K562 (cell line): ENCODE data around the gene AFF3. TPM values are rescaled to one million over a fixed set of nuclear protein-coding genes. Genes with fewer than 3 reads are reported as not detected.

Experiments
- ATAC-seq: fragments of 200-7000 bp; cut with Tn5 transposase; 3 replicates; pipeline ENCODE4 v1.9.1; 2020; ENCODE audit warnings: moderate library complexity
- BruUV-seq: library from RNA; stranded (reverse); fragments of 400-500 nt; replicated peaks from 2 replicates; lab custom pipeline; 2021; lab: Mats Ljungman, UMichigan
- CTCF ChIA-PET: fragments of 300-600 bp; formaldehyde crosslinking; extraction: SDS; loops from one replicate; lab custom pipeline; 2021; ENCODE audit warnings: low intra/inter-chr PET ratio; lab: Yijun Ruan, JAX
- POLR2A ChIA-PET: fragments of 300-600, 350-650 bp; sonication (Branson Sonifier 250); formaldehyde crosslinking; extraction: SDS; loops from one replicate; lab custom pipeline; 2021; ENCODE audit warnings: antibody characterized with exemption, inconsistent platforms; lab: Yijun Ruan, JAX
- DNase-seq, 4 experiments: peaks; one replicate each; pipeline versions ENCODE4 v3.0.0 to v3.0.0-alpha.2; 2011 to 2018; ENCODE audit warnings: low spot score in 3 of 4, mixed read lengths in 3 of 4; ENCODE audit errors: extremely low read depth in 1 of 4
- FAIRE-seq: peaks from 2 replicates; lab custom pipeline; 2011; peaks lifted over from hg19 to GRCh38; lab: Jason Lieb, UNC
- H2AFZ ChIP-seq: 2 replicates; pipeline ENCODE4 v1.6.0; 2011; ENCODE audit warnings: low read depth, low read length, control low read depth, inconsistent platforms
- H3K27ac ChIP-seq: fragments of 200-600 bp; 3 replicates; pipeline ENCODE4 v1.8.0; 2011; ENCODE audit warnings: low read depth, mild to moderate bottlenecking, control low read depth, inconsistent platforms, low read length, moderate library complexity, mixed read lengths; ENCODE audit errors: extremely low read depth
- H3K27me3 ChIP-seq, 2 experiments: fragments of 300-600 bp in 1 of 2; 2 replicates in 1 of 2; 3 replicates in 1 of 2; pipeline versions ENCODE4 v1.6.0 to v1.8.0; 2011; ENCODE audit warnings: inconsistent platforms in 2 of 2, low read length in 2 of 2, mild to moderate bottlenecking in 1 of 2, mixed read lengths in 1 of 2, moderate library complexity in 1 of 2; ENCODE audit not compliant: control insufficient read depth in 2 of 2, insufficient read depth in 2 of 2
- H3K36me3 ChIP-seq: fragments of 300-600 bp; 3 replicates; pipeline ENCODE4 v1.8.0; 2011; ENCODE audit warnings: mild to moderate bottlenecking, low read length, inconsistent platforms; ENCODE audit not compliant: control insufficient read depth, insufficient read depth
- H3K4me1 ChIP-seq, 2 experiments: fragments of 200-600 bp in 1 of 2; replicated peaks in 1 of 2; 2 replicates in 1 of 2; 3 replicates in 1 of 2; pipeline versions ENCODE4 v1.5.1 to v1.8.0; 2011; ENCODE audit warnings: inconsistent platforms in 2 of 2, low read length in 2 of 2, mild to moderate bottlenecking in 1 of 2, mixed read lengths in 1 of 2, moderate library complexity in 1 of 2; ENCODE audit not compliant: control insufficient read depth in 2 of 2, insufficient read depth in 2 of 2
- H3K4me2 ChIP-seq: 2 replicates; pipeline ENCODE4 v1.6.1; 2011; ENCODE audit warnings: low read length, control low read depth, inconsistent platforms, mixed read lengths; ENCODE audit not compliant: insufficient read depth
- H3K4me3 ChIP-seq: fragments of 200-600 bp; sonication (generic), shearing (Covaris generic); 2 replicates; pipeline ENCODE4 v1.5.1; 2016; ENCODE audit warnings: control low read depth, inconsistent platforms
- H3K79me2 ChIP-seq: fragments of 200-600 bp; 3 replicates; pipeline ENCODE4 v1.8.0; 2011; ENCODE audit warnings: low read length, inconsistent platforms; ENCODE audit not compliant: control insufficient read depth, insufficient read depth
- H3K9ac ChIP-seq, 2 experiments: 2 replicates each; pipeline versions ENCODE4 v1.6.0 to v1.6.1; 2011; ENCODE audit warnings: low read depth in 2 of 2, low read length in 2 of 2, control low read depth in 1 of 2, inconsistent platforms in 1 of 2, mild to moderate bottlenecking in 1 of 2, mixed read lengths in 1 of 2; ENCODE audit not compliant: insufficient read depth in 1 of 2
- H3K9me1 ChIP-seq: one replicate; pipeline ENCODE4 v1.6.0; 2011; ENCODE audit warnings: inconsistent platforms, mild to moderate bottlenecking, low read length, moderate library complexity; ENCODE audit not compliant: control insufficient read depth, insufficient read depth
- H3K9me3 ChIP-seq: replicated peaks from 2 replicates; pipeline ENCODE4 v1.5.1; 2011; ENCODE audit warnings: low read depth, low read length, inconsistent platforms; ENCODE audit not compliant: control insufficient read depth, insufficient read depth
- H4K20me1 ChIP-seq: replicated peaks from 2 replicates; pipeline ENCODE4 v1.6.1; 2011; ENCODE audit warnings: low read length, inconsistent platforms, mixed read lengths; ENCODE audit not compliant: control insufficient read depth, insufficient read depth
- HDAC2 ChIP-seq: fragments of 450-650 bp; IDR thresholded peaks from 2 replicates; pipeline ENCODE4 v1.6.1; 2016; ENCODE audit warnings: mild to moderate bottlenecking
- PRPF4 ChIP-seq: fragments of 200-400 bp; formaldehyde crosslinking; IDR thresholded peaks from one replicate; pipeline ENCODE4 v1.6.1; 2017; ENCODE audit warnings: low read length, low read depth, mild to moderate bottlenecking; ENCODE audit not compliant: insufficient read depth, poor library complexity, severe bottlenecking
- ZC3H4 ChIP-seq: sonication (generic); formaldehyde crosslinking; IDR thresholded peaks from 2 replicates; pipeline ENCODE4 v1.9.0; 2021; ENCODE audit warnings: missing genetic modification reagents, borderline replicate concordance
- ZNF143 ChIP-seq: sonication (generic); formaldehyde crosslinking; IDR thresholded peaks from 2 replicates; pipeline ENCODE4 v1.9.0; 2022; ENCODE audit warnings: mild to moderate bottlenecking, missing genetic modification reagents
- ZNF280A ChIP-seq: fragments of 450-650 bp; IDR thresholded peaks from 2 replicates; pipeline ENCODE4 v1.6.1; 2018; ENCODE audit warnings: mild to moderate bottlenecking, low read depth; ENCODE audit not compliant: partially characterized antibody
- WGBS: fragments of 100-300 bp; shearing (Covaris generic); methylation state at CpG from one replicate; pipeline ENCODE4 v1.1.6; 2016; ENCODE audit warnings: low coverage, mixed read lengths; ENCODE audit not compliant: insufficient coverage; ENCODE audit errors: missing lambda C conversion rate; 5-methylcytosine and 5-hydroxymethylcytosine counted together
- in situ Hi-C: fragments of 300-500 bp; cut with MboI; formaldehyde crosslinking; loops from 4 replicates; pipeline ENCODE4 v1.15.0; 2018; ENCODE audit warnings: inconsistent platforms, mixed read lengths
- intact Hi-C: fragments of 100-400 bp; cut with micrococcal nuclease; formaldehyde crosslinking; loops from 2 replicates; pipeline ENCODE4 v1.14.2; 2022
- polyA plus RNA-seq, 8 experiments: library from polyadenylated mRNA; depleted of rRNA in 4 of 8; stranded (reverse) in 5 of 8; unstranded in 3 of 8; fragments of >200 nt; fragmentation: Nextera tagmentation in 2 of 8; fragmentation: Illumina TruSeq in 1 of 8; extraction: Ambion mirVana in 2 of 8; extraction: Trizol in 1 of 8; gene quantifications; 2 replicates each; pipeline versions ENCODE4 v1.2.1 to v1.2.3, GENCODE V29; 2011 to 2014; ENCODE audit warnings: inconsistent platforms in 1 of 8, missing spikeins in 1 of 8
- total RNA-seq, 7 experiments: library from RNA; depleted of rRNA in 6 of 7; stranded (reverse); fragments of >200 nt in 6 of 7; fragmentation: Illumina TruSeq in 2 of 7; extraction: Trizol in 2 of 7; gene quantifications; 2 replicates each; pipeline versions ENCODE4 v1.2.1 to v1.2.3, GENCODE V29; 2011 to 2021; ENCODE audit warnings: low replicate concordance in 1 of 7
- TF ChIP-seq, protein P1 (sequence below): IDR thresholded peaks from 3 replicates; pipeline ENCODE4 v1.6.1; 2011; ENCODE audit warnings: borderline replicate concordance, mild to moderate bottlenecking; ENCODE audit not compliant: insufficient read length, insufficient read depth

AFF3 gene
- total and polyA plus RNA-seq, 9 of the 15 experiments (the other 6 are each of a cell fraction or from before 2014, with no cell fraction given) = 0.02 to 0.11 TPM; not detected in 7

DNA sequence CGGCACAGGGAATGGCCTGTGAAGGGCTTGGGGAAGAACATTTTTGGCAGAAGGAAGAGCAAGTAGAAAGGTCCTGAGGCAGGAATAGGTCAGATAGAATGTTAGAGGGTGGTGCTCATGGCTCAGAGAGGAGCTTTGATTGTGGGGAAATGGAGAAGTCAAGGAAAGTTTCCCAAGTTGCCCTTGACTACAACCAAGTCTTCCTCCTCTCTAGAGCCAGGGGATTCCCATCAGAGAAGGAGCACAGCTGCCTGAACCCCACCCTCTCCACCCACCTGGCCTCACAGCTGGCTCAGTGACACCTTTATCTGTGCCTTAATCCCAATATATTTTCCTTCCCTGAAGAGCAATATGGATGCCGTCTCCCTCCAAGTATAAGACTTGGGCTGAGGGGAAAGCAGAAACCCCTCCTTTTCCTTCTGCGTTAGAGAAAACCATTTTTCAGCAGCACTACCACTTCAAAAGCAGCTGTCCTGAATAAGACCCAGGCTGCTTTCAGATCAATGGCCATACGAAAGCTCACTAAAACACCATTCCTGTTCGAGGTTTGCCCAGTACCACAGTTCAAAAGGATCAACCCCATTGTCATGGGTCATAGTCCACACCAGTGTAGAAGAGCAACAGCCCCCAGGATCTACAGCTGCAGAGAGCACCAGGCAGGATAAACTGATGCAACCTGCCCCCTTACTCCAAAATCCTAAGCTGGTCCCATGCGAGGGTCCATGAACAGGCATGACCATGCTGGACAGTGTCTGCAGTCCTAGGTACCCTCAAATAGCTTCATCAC is 199.6 kb downstream of the AFF3 start:
- DNase-seq (no peak), ATAC-seq (no peak)
- intact Hi-C loops = no loop called here
- in situ Hi-C loops = no loop called here
- H3K9me1 ChIP-seq = no peaks in the 10 kb centered on the region
- no peaks in the 10 kb centered on the region for H3K9me3 ChIP-seq
- peaks cover 4% of the 10 kb centered on the region in 2 experiments; a peak in 3 of 5 replicates for H3K27me3 ChIP-seq
- no peaks in the 10 kb centered on the region for H3K4me1 ChIP-seq
- ChIA-PET POLR2A (interaction anchor here (0.6 kb wide), 1 partner anchor 56 kb away, joined by 5 read pairs; no protein-coding TSS in a partner anchor), CTCF (no interaction called here)
- H4K20me1 ChIP-seq = no peaks in the 10 kb centered on the region
- no peak overlapping the region for H3K4me2 ChIP-seq
- TF ChIP-seq, protein P1, sequence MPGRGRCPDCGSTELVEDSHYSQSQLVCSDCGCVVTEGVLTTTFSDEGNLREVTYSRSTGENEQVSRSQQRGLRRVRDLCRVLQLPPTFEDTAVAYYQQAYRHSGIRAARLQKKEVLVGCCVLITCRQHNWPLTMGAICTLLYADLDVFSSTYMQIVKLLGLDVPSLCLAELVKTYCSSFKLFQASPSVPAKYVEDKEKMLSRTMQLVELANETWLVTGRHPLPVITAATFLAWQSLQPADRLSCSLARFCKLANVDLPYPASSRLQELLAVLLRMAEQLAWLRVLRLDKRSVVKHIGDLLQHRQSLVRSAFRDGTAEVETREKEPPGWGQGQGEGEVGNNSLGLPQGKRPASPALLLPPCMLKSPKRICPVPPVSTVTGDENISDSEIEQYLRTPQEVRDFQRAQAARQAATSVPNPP = no peak
- TF ChIP-seq HDAC2 (no peak), PRPF4 (no peak), ZNF143 (CRISPR knock-in tag) (no peak), ZNF280A (no peak), ZC3H4 (CRISPR knock-in tag) (no peak)
- TF ChIP-seq, all 486 proteins: peak for 0
- FAIRE-seq = no peak
- WGBS = 4% methylated on average over 6 of the region's 6 CpGs
- Histone ChIP-seq H3K4me3 (no peak overlapping the region), H3K27ac (no peak overlapping the region), H3K36me3 (no peaks in the 10 kb centered on the region), H3K79me2 (no peaks in the 10 kb centered on the region), H2AFZ (no peak overlapping the region), H3K9ac (no peak overlapping the region)
- no TSS peak for BruUV-seq
